Left forelimb (tissue), 1 donor: ENCODE measurements around the gene SH3BP2.

ENCODE experiments used
- DNase-seq: peaks from one replicate; pipeline ENCODE4 v3.0.0-alpha.2; 2018; ENCODE audit warnings: low spot score

Gene SH3BP2

GRCh38 chr4:2819244-2820215 is 26.6 kb downstream of the SH3BP2 start:
- DNase-seq = no peak

- DNase-seq = no peak
Measured at GRCh38 chr4:2820216-2820982, 27.5 kb downstream of the SH3BP2 start.

- DNase-seq = no peak
Measured at GRCh38 chr4:2822461-2823300, 29.8 kb downstream of the SH3BP2 start.

GRCh38 chr4:2823301-2823670 is 30.4 kb downstream of the SH3BP2 start:
- DNase-seq = no peak

GRCh38 chr4:2823671-2824328 is 30.9 kb downstream of the SH3BP2 start:
- no peak for DNase-seq

GRCh38 chr4:2824329-2824835 is 31.5 kb downstream of the SH3BP2 start:
- peak; percentile 48 for DNase-seq

GRCh38 chr4:2824836-2825381 is 32.0 kb downstream of the SH3BP2 start:
- peak; percentile 56 for DNase-seq

GRCh38 chr4:2825740-2826139 is 32.9 kb downstream of the SH3BP2 start:
- peak; percentile 64 for DNase-seq

GRCh38 chr4:2827071-2827873 is 34.4 kb downstream of the SH3BP2 start:
- peak; percentile 41 for DNase-seq

- DNase-seq = no peak
Measured at GRCh38 chr4:2827874-2828751, 35.2 kb downstream of the SH3BP2 start.

- DNase-seq = no peak
Measured at GRCh38 chr4:2828758-2829181, 35.9 kb downstream of the SH3BP2 start.

- DNase-seq = no peak
Measured at GRCh38 chr4:2829321-2829932, 36.5 kb downstream of the SH3BP2 start.

- no peak for DNase-seq
Measured at GRCh38 chr4:2829933-2830451, 37.1 kb downstream of the SH3BP2 start.

GRCh38 chr4:2830632-2831610 is 38.0 kb downstream of the SH3BP2 start:
- no peak for DNase-seq

- peak; percentile 64 for DNase-seq
Measured at GRCh38 chr4:2831611-2832308, 38.9 kb downstream of the SH3BP2 start.

GRCh38 chr4:2832309-2832980 is 39.6 kb downstream of the SH3BP2 start:
- DNase-seq = peak; percentile 64
